Left lung (tissue), 10 donors: Measurements from ENCODE around the gene ATG9B. TPM values are rescaled to one million over a fixed set of nuclear protein-coding genes. Genes with fewer than 3 reads are reported as not detected.

Experiments
- ATAC-seq: fragments of 200-7000 bp; cut with Tn5 transposase; one replicate; pipeline ENCODE4 v1.9.1; 2020; ENCODE audit warnings: moderate library complexity
- DNase-seq, 4 donors: peaks; one replicate each; pipeline ENCODE4 v3.0.0-alpha.2; 2013 to 2020
- H3K27ac ChIP-seq, 2 donors: fragments of 200-600 bp; sonication (generic) in 1 of 2; one replicate each; pipeline versions ENCODE4 v1.5.0 to v1.8.0; 2020 to 2021
- H3K27me3 ChIP-seq, 2 donors: fragments of 200-600 bp; sonication (generic) in 1 of 2; one replicate each; pipeline versions ENCODE4 v1.5.0 to v1.8.0; 2020 to 2021
- H3K36me3 ChIP-seq, 2 donors: fragments of 200-600 bp; sonication (generic) in 1 of 2; one replicate each; pipeline versions ENCODE4 v1.5.0 to v1.8.0; 2020 to 2021
- H3K4me1 ChIP-seq, 2 donors: fragments of 200-600 bp; one replicate each; pipeline ENCODE4 v1.8.0; 2021
- H3K4me3 ChIP-seq, 2 donors: fragments of 200-600 bp; sonication (generic) in 1 of 2; one replicate each; pipeline versions ENCODE4 v1.5.0 to v1.8.0; 2020 to 2021; ENCODE audit warnings: mild to moderate bottlenecking in 1 of 2
- H3K9me3 ChIP-seq, 2 donors: fragments of 200-600 bp; sonication (generic) in 1 of 2; one replicate each; pipeline versions ENCODE4 v1.5.0 to v1.8.0; 2020 to 2021
- intact Hi-C, 2 donors: fragments of 100-400 bp; cut with DNase I; formaldehyde crosslinking; loops; one replicate each; pipeline versions ENCODE4 v1.11.2 to v1.14.2; 2022
- polyA plus RNA-seq, 6 donors: library from polyadenylated mRNA; unstranded; fragments of 120-200 nt; gene quantifications; one replicate each; pipeline ENCODE4 v1.2.1, GENCODE V29; 2013; ENCODE audit not compliant: insufficient read length in 6 of 6
- total RNA-seq, 2 donors: library from RNA; stranded (reverse); fragmentation: NEBNext Ultra II Directional; extraction: Animal tissue kit (Norgen Biotek cat#: 25700); gene quantifications; one replicate each; pipeline ENCODE4 v1.2.1, GENCODE V29; 2021
- TF ChIP-seq, protein P1 (sequence below), 2 donors: fragments of 200-600 bp; sonication (generic) in 1 of 2; IDR thresholded peaks; one replicate each; pipeline versions ENCODE4 v1.5.0 to v1.8.0; 2021; ENCODE audit warnings: antibody characterized with exemption in 2 of 2
- donor health status: DM: no; HTN: yes; CAD: no.
- donor health status: DM: no; HTN: no; CAD: no.

Gene ATG9B
- total and polyA plus RNA-seq, 8 donors, result 0.68 to 7.1 (median 3.6) TPM

DNA sequence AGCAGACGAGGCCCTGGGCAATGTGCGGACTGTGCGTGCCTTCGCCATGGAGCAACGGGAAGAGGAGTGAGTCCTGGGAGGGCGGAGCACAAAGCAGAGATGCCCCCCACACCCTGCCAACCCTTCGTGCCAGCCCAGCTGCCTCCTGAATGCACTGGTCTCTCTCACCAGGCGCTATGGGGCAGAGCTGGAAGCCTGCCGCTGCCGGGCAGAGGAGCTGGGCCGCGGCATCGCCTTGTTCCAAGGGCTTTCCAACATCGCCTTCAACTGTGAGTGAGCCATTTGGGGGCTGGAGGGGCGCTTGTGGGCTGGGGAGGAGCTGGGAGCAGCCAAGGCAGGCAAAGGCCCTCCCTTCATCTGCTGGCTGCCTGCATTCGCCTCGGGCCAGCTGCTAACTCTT, 11.6 kb upstream of the ATG9B start:
- H3K4me1 ChIP-seq, result peaks cover 12 to 22% of the 10 kb centered on the region in 2 donors
- ATAC-seq, result no peak
- TF ChIP-seq, protein P1, sequence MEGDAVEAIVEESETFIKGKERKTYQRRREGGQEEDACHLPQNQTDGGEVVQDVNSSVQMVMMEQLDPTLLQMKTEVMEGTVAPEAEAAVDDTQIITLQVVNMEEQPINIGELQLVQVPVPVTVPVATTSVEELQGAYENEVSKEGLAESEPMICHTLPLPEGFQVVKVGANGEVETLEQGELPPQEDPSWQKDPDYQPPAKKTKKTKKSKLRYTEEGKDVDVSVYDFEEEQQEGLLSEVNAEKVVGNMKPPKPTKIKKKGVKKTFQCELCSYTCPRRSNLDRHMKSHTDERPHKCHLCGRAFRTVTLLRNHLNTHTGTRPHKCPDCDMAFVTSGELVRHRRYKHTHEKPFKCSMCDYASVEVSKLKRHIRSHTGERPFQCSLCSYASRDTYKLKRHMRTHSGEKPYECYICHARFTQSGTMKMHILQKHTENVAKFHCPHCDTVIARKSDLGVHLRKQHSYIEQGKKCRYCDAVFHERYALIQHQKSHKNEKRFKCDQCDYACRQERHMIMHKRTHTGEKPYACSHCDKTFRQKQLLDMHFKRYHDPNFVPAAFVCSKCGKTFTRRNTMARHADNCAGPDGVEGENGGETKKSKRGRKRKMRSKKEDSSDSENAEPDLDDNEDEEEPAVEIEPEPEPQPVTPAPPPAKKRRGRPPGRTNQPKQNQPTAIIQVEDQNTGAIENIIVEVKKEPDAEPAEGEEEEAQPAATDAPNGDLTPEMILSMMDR (IDR thresholded peaks at IDR 0.05), result no peak
- no peaks in the 10 kb centered on the region for H3K27me3 ChIP-seq
- peaks cover 0 to 48% of the 10 kb centered on the region in 2 donors for H3K36me3 ChIP-seq
- no peak for DNase-seq
- intact Hi-C loops, result no loop called here
- no peaks in the 10 kb centered on the region for H3K9me3 ChIP-seq
- no peak overlapping the region for H3K27ac ChIP-seq
- H3K4me3 ChIP-seq, result no peak overlapping the region

DNA sequence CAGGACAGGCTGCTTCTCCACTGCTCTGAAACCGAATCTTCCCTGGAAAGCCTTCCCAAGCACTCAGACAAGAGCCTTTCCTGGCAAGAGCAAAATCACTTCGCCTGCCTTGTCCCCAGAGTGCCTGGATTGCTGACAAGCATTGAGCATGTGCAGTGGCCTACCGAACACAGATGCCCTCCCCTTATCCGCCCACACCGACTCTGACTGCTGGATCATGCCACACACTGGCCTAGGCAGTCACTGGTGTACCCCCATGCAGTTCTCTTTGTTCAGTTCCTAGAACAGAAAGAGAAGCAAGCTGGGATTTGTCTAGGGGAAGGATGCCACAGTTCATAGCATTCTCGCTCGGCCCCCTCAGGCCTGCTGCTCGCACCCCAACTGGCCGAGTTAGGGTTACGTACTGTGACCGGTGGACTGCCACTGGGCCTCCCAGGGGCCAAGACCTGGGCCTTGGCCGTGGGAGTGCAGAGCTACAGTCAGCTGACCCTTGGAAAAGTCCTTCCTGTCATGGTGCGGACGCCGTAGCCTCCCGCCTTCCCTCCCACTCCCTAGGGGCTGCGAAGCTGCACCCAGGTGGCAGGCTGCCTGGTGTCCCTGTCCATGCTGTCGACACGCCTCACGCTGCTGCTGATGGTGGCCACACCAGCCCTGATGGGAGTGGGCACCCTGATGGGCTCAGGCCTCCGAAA, 10.9 kb upstream of the ATG9B start:
- no peaks in the 10 kb centered on the region for H3K9me3 ChIP-seq
- no peak for DNase-seq
- no peak overlapping the region for H3K27ac ChIP-seq
- H3K36me3 ChIP-seq, result peaks cover 0 to 48% of the 10 kb centered on the region in 2 donors
- TF ChIP-seq, protein P1 (IDR thresholded peaks at IDR 0.05), result no peak
- no peak for ATAC-seq
- peaks cover 12 to 20% of the 10 kb centered on the region in 2 donors for H3K4me1 ChIP-seq
- no peaks in the 10 kb centered on the region for H3K27me3 ChIP-seq
- no peak overlapping the region for H3K4me3 ChIP-seq
- intact Hi-C loops, result no loop called here

DNA sequence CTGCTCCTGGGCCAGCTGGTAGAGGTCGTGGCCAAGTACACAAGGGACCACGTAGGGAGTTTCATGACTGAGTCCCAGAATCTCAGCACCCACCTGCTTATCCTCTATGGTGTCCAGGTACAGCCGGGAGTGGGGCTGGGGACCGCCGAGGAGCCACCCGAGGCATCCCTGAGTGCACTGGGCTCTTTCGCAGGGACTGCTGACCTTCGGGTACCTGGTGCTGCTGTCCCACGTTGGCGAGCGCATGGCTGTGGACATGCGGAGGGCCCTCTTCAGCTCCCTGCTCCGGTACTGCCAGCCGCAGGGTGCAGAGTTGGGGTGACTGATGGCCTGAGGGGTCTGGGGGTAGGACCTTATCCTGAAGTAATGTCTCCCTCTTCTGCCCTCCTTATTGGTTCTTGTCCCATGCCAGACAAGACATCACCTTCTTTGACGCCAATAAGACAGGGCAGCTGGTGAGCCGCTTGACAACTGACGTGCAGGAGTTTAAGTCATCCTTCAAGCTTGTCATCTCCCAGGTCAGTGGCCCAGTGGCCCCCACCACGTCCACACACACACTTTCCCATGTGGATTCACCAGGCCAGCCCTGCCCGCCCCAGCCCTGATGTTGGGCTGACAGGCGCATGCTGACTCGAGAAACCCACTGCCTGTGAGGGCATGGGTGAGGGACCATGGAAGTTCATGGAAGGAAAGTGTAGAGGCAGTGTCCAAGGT, 10.2 kb upstream of the ATG9B start:
- H3K9me3 ChIP-seq, result no peaks in the 10 kb centered on the region
- H3K27ac ChIP-seq, result no peak overlapping the region
- TF ChIP-seq, protein P1 (IDR thresholded peaks at IDR 0.05), result no peak
- no peaks in the 10 kb centered on the region for H3K27me3 ChIP-seq
- DNase-seq, result no peak
- no peak overlapping the region for H3K4me3 ChIP-seq
- intact Hi-C loops, result no loop called here
- ATAC-seq, result no peak
- peaks cover 11 to 15% of the 10 kb centered on the region in 2 donors for H3K4me1 ChIP-seq
- H3K36me3 ChIP-seq, result peaks cover 0 to 48% of the 10 kb centered on the region in 2 donors

DNA sequence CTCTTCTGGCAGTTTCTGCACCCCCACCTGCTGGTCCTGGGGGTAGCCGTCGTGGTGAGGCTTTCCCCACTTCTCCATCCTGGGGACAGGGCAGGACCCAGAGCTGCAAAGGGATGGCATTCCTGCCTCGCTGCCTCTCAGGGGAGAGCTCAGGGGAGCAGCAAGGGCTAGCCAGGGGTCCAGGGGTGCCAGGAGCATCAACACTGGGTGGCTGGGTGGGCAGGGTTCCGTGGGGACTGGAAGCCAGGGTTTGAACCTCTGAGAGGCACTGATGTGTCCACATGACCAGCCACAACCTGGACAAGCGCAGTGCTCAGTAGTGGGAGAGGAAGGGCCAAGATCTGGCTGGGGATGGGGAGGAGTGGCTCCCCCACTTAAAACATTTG, 9.6 kb upstream of the ATG9B start:
- Histone ChIP-seq H3K36me3 (peaks cover 0 to 48% of the 10 kb centered on the region in 2 donors), H3K9me3 (no peaks in the 10 kb centered on the region), H3K4me1 (peaks cover 5 to 15% of the 10 kb centered on the region in 2 donors), H3K27ac (no peak overlapping the region), H3K4me3 (no peak overlapping the region), H3K27me3 (no peaks in the 10 kb centered on the region)
- DNase-seq, result no peak
- ATAC-seq, result no peak
- intact Hi-C loops, result no loop called here
- TF ChIP-seq, protein P1 (IDR thresholded peaks at IDR 0.05), result no peak
